CD4-positive, alpha-beta T cell treated with Interleukin-15 for 1 hour (primary cell): ENCODE results near the gene LRRIQ1.

Source experiments
- DNase-seq: peaks from one replicate; pipeline ENCODE4 v3.0.0-alpha.2; 2020

LRRIQ1 gene

DNA sequence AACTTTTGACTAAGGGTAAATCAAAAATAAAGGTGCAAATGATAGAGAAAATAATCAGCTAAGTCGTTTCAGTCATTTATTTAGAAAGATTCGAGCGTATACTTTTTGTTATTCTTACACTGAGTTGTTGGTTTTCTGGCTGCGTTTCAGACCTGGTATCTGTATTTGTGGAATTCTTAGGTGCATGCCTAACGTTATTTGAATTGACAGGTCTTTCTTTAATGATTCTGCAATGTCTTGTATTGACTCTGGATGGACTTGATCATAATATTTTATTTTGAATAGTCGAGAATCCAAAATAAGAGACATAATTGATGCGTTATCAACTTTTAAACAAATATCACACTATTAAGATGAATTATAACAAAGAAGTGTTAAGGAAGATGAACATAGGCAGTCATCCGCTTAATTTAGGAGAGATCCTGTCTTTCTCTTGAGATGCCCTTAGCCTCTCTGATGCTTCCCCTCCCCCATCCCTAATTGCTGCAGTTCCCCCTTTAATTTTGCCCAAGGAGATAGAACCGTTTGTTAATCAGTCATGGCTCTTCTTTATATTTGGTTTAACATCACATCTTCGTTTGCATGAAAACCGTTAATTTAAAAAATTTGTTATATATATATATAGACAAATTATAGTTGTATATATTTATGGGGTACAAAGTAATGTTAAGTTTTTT, 245.6 kb downstream of the LRRIQ1 start:
- DNase-seq: no peak

GRCh38 chr12:85283560-85283959, 247.4 kb downstream of the LRRIQ1 start:
- no peak for DNase-seq
